Endothelial cell of umbilical vein (primary cell): ENCODE data around the gene KCTD19. TPM values are rescaled to one million over a fixed set of nuclear protein-coding genes. Genes with fewer than 3 reads are reported as not detected.

Experiments
- BruUV-seq: library from RNA; stranded (reverse); fragments of 400-500 nt; replicated peaks from 2 replicates; lab custom pipeline; 2021; lab: Mats Ljungman, UMichigan
- CTCF ChIA-PET: fragments of 300-600, 350-600 bp; sonication (Branson Sonifier 250); formaldehyde crosslinking; loops from one replicate; lab custom pipeline; 2021; ENCODE audit warnings: antibody characterized with exemption, inconsistent platforms; lab: Charles Lee
- POLR2A ChIA-PET: fragments of 300-600, 350-600 bp; sonication (Branson Sonifier 250); formaldehyde crosslinking; loops from one replicate; lab custom pipeline; 2021; ENCODE audit warnings: antibody characterized with exemption, inconsistent platforms; lab: Charles Lee
- DNase-seq: peaks from one replicate; pipeline ENCODE4 v3.0.0-alpha.2; 2011; ENCODE audit warnings: low read depth, low spot score
- FAIRE-seq: peaks from 2 replicates; lab custom pipeline; 2011; peaks lifted over from hg19 to GRCh38; lab: Jason Lieb, UNC
- H2AFZ ChIP-seq: 2 replicates; pipeline ENCODE4 v1.6.0; 2012; ENCODE audit warnings: low read depth, low read length, control low read depth, inconsistent platforms
- H3K27ac ChIP-seq: 2 replicates; pipeline ENCODE4 v1.5.1; 2011; ENCODE audit warnings: low read depth, mild to moderate bottlenecking, control low read depth, low read length, moderate library complexity; ENCODE audit not compliant: insufficient read depth
- H3K27me3 ChIP-seq, 2 experiments: 2 replicates each; pipeline versions ENCODE4 v1.6.0 to v1.6.1; 2011; ENCODE audit warnings: low read length in 2 of 2, mixed read lengths in 1 of 2; ENCODE audit not compliant: control insufficient read depth in 2 of 2, insufficient read depth in 2 of 2
- H3K36me3 ChIP-seq, 2 experiments: 2 replicates in 1 of 2; 3 replicates in 1 of 2; pipeline ENCODE4 v1.5.1; 2011; ENCODE audit warnings: low read length in 2 of 2, mild to moderate bottlenecking in 1 of 2, moderate library complexity in 1 of 2; ENCODE audit not compliant: control insufficient read depth in 2 of 2, insufficient read depth in 2 of 2; ENCODE audit errors: extremely low read depth in 1 of 2
- H3K4me1 ChIP-seq: 3 replicates; pipeline ENCODE4 v1.5.1; 2011; ENCODE audit warnings: mild to moderate bottlenecking, low read length; ENCODE audit not compliant: control insufficient read depth, insufficient read depth; ENCODE audit errors: extremely low read depth
- H3K4me2 ChIP-seq: 2 replicates; pipeline ENCODE4 v1.6.1; 2011; ENCODE audit warnings: low read length, control low read depth, mixed read lengths; ENCODE audit not compliant: insufficient read depth
- H3K4me3 ChIP-seq, 3 experiments: fragments of 200-600 bp in 1 of 3; sonication (generic), shearing (Covaris generic) in 1 of 3; replicated peaks in 1 of 3; 2 replicates each; pipeline ENCODE4 v1.5.1; 2011 to 2016; ENCODE audit warnings: control low read depth in 3 of 3, low read length in 3 of 3, mild to moderate bottlenecking in 2 of 3, inconsistent platforms in 1 of 3, low read depth in 1 of 3, moderate library complexity in 1 of 3; ENCODE audit not compliant: insufficient read depth in 1 of 3
- H3K79me2 ChIP-seq: 2 replicates; pipeline ENCODE4 v1.6.0; 2012; ENCODE audit warnings: low read length, inconsistent platforms; ENCODE audit not compliant: control insufficient read depth, insufficient read depth
- H3K9ac ChIP-seq: replicated peaks from 2 replicates; pipeline ENCODE3; 2011; ENCODE audit warnings: low read length, control low read depth; ENCODE audit not compliant: insufficient read depth; ENCODE audit errors: extremely low read depth
- H3K9me1 ChIP-seq: replicated peaks from 3 replicates; pipeline ENCODE4 v1.6.0; 2011; ENCODE audit warnings: mild to moderate bottlenecking, low read length; ENCODE audit not compliant: control insufficient read depth, insufficient read depth; ENCODE audit errors: extremely low read depth
- H3K9me3 ChIP-seq: replicated peaks from 2 replicates; pipeline ENCODE4 v1.5.1; 2012; ENCODE audit warnings: low read length, inconsistent platforms; ENCODE audit not compliant: control insufficient read depth, insufficient read depth
- H4K20me1 ChIP-seq: replicated peaks from 2 replicates; pipeline ENCODE3; 2011; ENCODE audit warnings: mild to moderate bottlenecking, low read length; ENCODE audit not compliant: control insufficient read depth, insufficient read depth; ENCODE audit errors: extremely low read depth
- CTCF ChIP-seq, 2 donors: IDR thresholded peaks; 1 replicate in 1 of 2; 2 replicates in 1 of 2; pipeline ENCODE4 v1.5.1; 2011; ENCODE audit warnings: low read length in 2 of 2, mild to moderate bottlenecking in 2 of 2, moderate library complexity in 2 of 2, control low read depth in 1 of 2, inconsistent platforms in 1 of 2, low read depth in 1 of 2; ENCODE audit not compliant: insufficient read depth in 1 of 2; ENCODE audit errors: extremely low read depth in 1 of 2
- EZH2 ChIP-seq: IDR thresholded peaks from 2 replicates; pipeline ENCODE4 v1.6.1; 2012; ENCODE audit warnings: borderline replicate concordance, low read depth, mild to moderate bottlenecking, moderate library complexity, low read length, inconsistent platforms; ENCODE audit not compliant: severe bottlenecking
- FOS ChIP-seq: IDR thresholded peaks from 2 replicates; pipeline ENCODE4 v1.6.1; 2011; ENCODE audit warnings: mild to moderate bottlenecking, low read length, moderate library complexity, borderline replicate concordance; ENCODE audit not compliant: insufficient read depth
- GATA2 ChIP-seq: IDR thresholded peaks from 2 replicates; pipeline ENCODE4 v1.7.0; 2011; ENCODE audit warnings: low read depth, mild to moderate bottlenecking, moderate library complexity, mixed read lengths, low read length; ENCODE audit not compliant: insufficient read length, insufficient read depth
- JUN ChIP-seq: IDR thresholded peaks from 2 replicates; pipeline ENCODE4 v1.6.1; 2011; ENCODE audit warnings: borderline replicate concordance, low read depth; ENCODE audit not compliant: insufficient read length, insufficient read depth
- MAX ChIP-seq: IDR thresholded peaks from 2 replicates; pipeline ENCODE4 v1.6.1; 2011; ENCODE audit not compliant: insufficient read depth, insufficient read length
- MYC ChIP-seq: IDR thresholded peaks from one replicate; pipeline ENCODE4 v1.6.1; 2011; ENCODE audit warnings: mild to moderate bottlenecking, low read depth, low read length
- POLR2A ChIP-seq: IDR thresholded peaks from 2 replicates; pipeline ENCODE4 v1.6.1; 2012; ENCODE audit warnings: low read depth, mild to moderate bottlenecking, control low read depth, low read length
- POLR2AphosphoS5 ChIP-seq: IDR thresholded peaks from 2 replicates; pipeline ENCODE4 v1.6.1; 2012; ENCODE audit warnings: low read depth, mild to moderate bottlenecking, control low read depth, low read length, moderate library complexity; ENCODE audit not compliant: insufficient read depth
- dilution Hi-C: fragments of 300-500 bp; cut with MboI; formaldehyde crosslinking; loops from one replicate; pipeline ENCODE4 v1.15.0; 2019; ENCODE audit warnings: low sequenced_read_pairs; ENCODE audit not compliant: extremely low pct_ligation_motif_present
- intact Hi-C: fragments of 100-400 bp; cut with micrococcal nuclease; formaldehyde crosslinking; loops from one replicate; pipeline ENCODE4 v1.10.0; 2022
- polyA plus RNA-seq, 4 experiments: library from polyadenylated mRNA; depleted of rRNA in 3 of 4; stranded (reverse) in 3 of 4; unstranded in 1 of 4; fragments of >200 nt; gene quantifications; 2 replicates each; pipeline versions ENCODE4 v1.2.1 to v1.2.3, GENCODE V29; 2011 to 2012; ENCODE audit warnings: missing spikeins in 1 of 4
- total RNA-seq: library from RNA; stranded (reverse); gene quantifications from 2 replicates; pipeline ENCODE4 v1.2.3, GENCODE V29; 2021

KCTD19 gene
- total and polyA plus RNA-seq, 2 donors (not counting 3 experiments of a cell fraction or from before 2014, with no cell fraction given), result 0.21 to 0.44 TPM

- Histone ChIP-seq H3K9me3 (no peaks in the 10 kb centered on the region), H3K27me3 (no peaks in the 10 kb centered on the region), H3K4me2 (no peak overlapping the region), H3K9me1 (no peaks in the 10 kb centered on the region), H3K27ac (no peak overlapping the region), H3K79me2 (peaks cover 2% of the 10 kb centered on the region), H2AFZ (no peak overlapping the region), H3K4me3 (no peak overlapping the region), H3K9ac (no peak overlapping the region), H4K20me1 (no peaks in the 10 kb centered on the region), H3K36me3 (no peaks in the 10 kb centered on the region), H3K4me1 (peaks cover 6% of the 10 kb centered on the region)
- no peak for FAIRE-seq
- dilution Hi-C loops (no loop called here), intact Hi-C loops (no loop called here)
- BruUV-seq, result no TSS peak
- no peak for DNase-seq
- ChIA-PET CTCF (interaction anchor here (0.9 to 2.1 kb wide), 4 partner anchors 18 to 93 kb away, joined by 3 to 10 read pairs (median 6); partner anchors contain the start of genes EXOC3L1 and TMEM208), POLR2A (no interaction called here)
- TF ChIP-seq EZH2, result no peak
- TF ChIP-seq MAX, result no peak
- no peak for TF ChIP-seq MYC
- no peak for TF ChIP-seq FOS
- no peak for TF ChIP-seq POLR2AphosphoS5
- no peak for TF ChIP-seq CTCF (IDR thresholded peaks at IDR 0.05; ENCODE audit: extremely low read depth in 1 of 2, insufficient read depth in 1 of 2, low read depth in 1 of 2, low read length in 2 of 2)
- no peak for TF ChIP-seq POLR2A
- TF ChIP-seq GATA2, result no peak
- no peak for TF ChIP-seq JUN
Observed at GRCh38 chr16:67283039-67283825, 43.3 kb downstream of the KCTD19 start.
